B cell (primary cell): Measurements from ENCODE around the gene TIAM2. TPM values are rescaled to one million over a fixed set of nuclear protein-coding genes. Genes with fewer than 3 reads are reported as not detected.

Experiments
- ATAC-seq: fragments of 200-7000 bp; cut with Tn5 transposase; one replicate; pipeline ENCODE4 v1.10.0; 2021; ENCODE audit warnings: low read depth, mild to moderate bottlenecking, moderate number of reproducible peaks, moderate library complexity
- CTCF ChIA-PET: fragments of 350-600 bp; sonication (Branson Sonifier 250); formaldehyde crosslinking; loops from one replicate; lab custom pipeline; 2021; ENCODE audit warnings: antibody characterized with exemption, inconsistent platforms; lab: Charles Lee
- POLR2A ChIA-PET: fragments of 350-600 bp; sonication (Branson Sonifier 250); formaldehyde crosslinking; loops from one replicate; lab custom pipeline; 2021; ENCODE audit warnings: antibody characterized with exemption; lab: Charles Lee
- DNase-seq: peaks from one replicate; pipeline ENCODE4 v3.0.0; 2013
- H2AFZ ChIP-seq: 2 replicates; pipeline ENCODE4 v1.6.1; 2012; ENCODE audit warnings: mild to moderate bottlenecking, low read depth, low read length; ENCODE audit not compliant: insufficient read depth, poor library complexity, severe bottlenecking
- H3K27ac ChIP-seq, 2 donors: 1 replicate in 1 of 2; 2 replicates in 1 of 2; pipeline ENCODE4 v1.5.1; 2012 to 2013; ENCODE audit warnings: low read length in 2 of 2, mild to moderate bottlenecking in 2 of 2, moderate library complexity in 1 of 2
- H3K27me3 ChIP-seq, 4 experiments: fragments of 200-600 bp in 1 of 4; sonication (generic) in 1 of 4; replicated peaks in 1 of 4; 1 replicate in 2 of 4; 2 replicates in 2 of 4; pipeline versions ENCODE4 v1.6.1 to v1.7.0; 2013 to 2016; ENCODE audit warnings: low read length in 3 of 4, mild to moderate bottlenecking in 2 of 4, mixed read lengths in 1 of 4, moderate library complexity in 1 of 4; ENCODE audit not compliant: insufficient read depth in 4 of 4, control insufficient read depth in 3 of 4; ENCODE audit errors: control extremely low read depth in 1 of 4
- H3K36me3 ChIP-seq, 2 experiments: replicated peaks in 1 of 2; 1 replicate in 1 of 2; 2 replicates in 1 of 2; pipeline versions ENCODE4 v1.6.1 to v1.7.1; 2013; ENCODE audit warnings: low read length in 1 of 2; ENCODE audit not compliant: insufficient read depth in 2 of 2, control insufficient read depth in 1 of 2; ENCODE audit errors: control extremely low read depth in 1 of 2, extremely low read depth in 1 of 2
- H3K4me1 ChIP-seq, 2 donors: fragments of 200-600 bp in 1 of 2; sonication (generic) in 1 of 2; 1 replicate in 1 of 2; 2 replicates in 1 of 2; pipeline versions ENCODE4 v1.5.1 to v1.6.1; 2013 to 2017; ENCODE audit warnings: low read length in 2 of 2; ENCODE audit not compliant: control insufficient read depth in 2 of 2, insufficient read depth in 2 of 2
- H3K4me2 ChIP-seq: replicated peaks from 2 replicates; pipeline ENCODE3; 2012; ENCODE audit warnings: mild to moderate bottlenecking, low read depth, low read length; ENCODE audit not compliant: poor library complexity, severe bottlenecking
- H3K4me3 ChIP-seq, 5 experiments: fragments of 200-600 bp in 1 of 5; sonication (generic) in 1 of 5; 1 replicate in 3 of 5; 2 replicates in 2 of 5; pipeline versions ENCODE4 v1.5.1 to v1.7.0; 2011 to 2016; ENCODE audit warnings: low read length in 4 of 5, mild to moderate bottlenecking in 4 of 5, low read depth in 2 of 5, control low read depth in 1 of 5, moderate library complexity in 1 of 5; ENCODE audit not compliant: insufficient read depth in 1 of 5; ENCODE audit errors: control extremely low read depth in 1 of 5, extremely low read depth in 1 of 5
- H3K79me2 ChIP-seq: fragments of 200-600 bp; sonication (generic); one replicate; pipeline ENCODE4 v1.6.0; 2016; ENCODE audit warnings: low read length; ENCODE audit not compliant: control insufficient read depth, insufficient read depth
- H3K9ac ChIP-seq: fragments of 200-600 bp; sonication (generic); 2 replicates; pipeline ENCODE4 v1.6.1; 2017; ENCODE audit warnings: mild to moderate bottlenecking, low read length, moderate library complexity
- H3K9me3 ChIP-seq, 3 donors: one replicate each; pipeline versions ENCODE4 v1.6.1 to v1.7.1; 2013; ENCODE audit warnings: low read length in 2 of 3; ENCODE audit not compliant: control insufficient read depth in 2 of 3, insufficient read depth in 1 of 3; ENCODE audit errors: control extremely low read depth in 1 of 3
- H4K20me1 ChIP-seq: 2 replicates; pipeline ENCODE4 v1.6.0; 2012; ENCODE audit warnings: mild to moderate bottlenecking, low read length; ENCODE audit not compliant: insufficient read depth, control insufficient read depth, poor library complexity, severe bottlenecking
- H3K27ac Mint-ChIP-seq: one replicate; pipeline ENCODE4 v1.8.0; 2021; ENCODE audit warnings: mixed read lengths
- H3K27me3 Mint-ChIP-seq: one replicate; pipeline ENCODE4 v1.8.0; 2021; ENCODE audit warnings: mixed read lengths
- H3K4me1 Mint-ChIP-seq: one replicate; pipeline ENCODE4 v1.8.0; 2021; ENCODE audit warnings: mixed read lengths
- H3K4me3 Mint-ChIP-seq: one replicate; pipeline ENCODE4 v1.8.0; 2021; ENCODE audit warnings: mixed read lengths
- H3K9me3 Mint-ChIP-seq: one replicate; pipeline ENCODE4 v1.8.0; 2022; ENCODE audit warnings: mixed read lengths; ENCODE audit not compliant: insufficient read depth
- CTCF ChIP-seq: fragments of 200-600 bp; IDR thresholded peaks from one replicate; pipeline ENCODE4 v1.8.0; 2022; ENCODE audit warnings: antibody characterized with exemption, mild to moderate bottlenecking
- EZH2 ChIP-seq: IDR thresholded peaks from 2 replicates; pipeline ENCODE4 v1.6.1; 2012; ENCODE audit warnings: borderline replicate concordance, low read depth, mild to moderate bottlenecking, moderate library complexity, low read length; ENCODE audit not compliant: insufficient read depth, poor library complexity, severe bottlenecking
- WGBS: methylation state at CpG from one replicate; pipeline ENCODE4 v1.1.5; 2013; ENCODE audit warnings: missing lambda C conversion rate; ENCODE audit not compliant: insufficient coverage; 5-methylcytosine and 5-hydroxymethylcytosine counted together
- intact Hi-C: fragments of 100-400 bp; cut with micrococcal nuclease; formaldehyde crosslinking; loops from one replicate; pipeline ENCODE4 v1.10.0; 2022
- polyA plus RNA-seq: library from polyadenylated mRNA; depleted of rRNA; stranded (reverse); fragments of >200 nt; gene quantifications from 2 replicates; pipeline ENCODE4 v1.2.3, GENCODE V29; 2012
- total RNA-seq, 2 donors: library from RNA; stranded (reverse); fragments of 120-200 nt in 1 of 2; gene quantifications; 1 replicate in 1 of 2; 2 replicates in 1 of 2; pipeline versions ENCODE4 v1.2.3 to v1.2.4, GENCODE V29; 2013 to 2022

Gene TIAM2
- total and polyA plus RNA-seq, 2 donors (not counting 1 experiment from before 2014, with no cell fraction given) = 13.1 to 18.8 TPM

- ChIA-PET POLR2A (no interaction called here), CTCF (no interaction called here)
- Histone ChIP-seq H3K36me3 (peaks cover 0 to 39% of the 10 kb centered on the region in 2 experiments), H3K27me3 (no peaks in the 10 kb centered on the region), H3K4me3 (no peak overlapping the region), H3K27ac (no peak overlapping the region), H3K9ac (no peak overlapping the region), H3K4me2 (no peak overlapping the region), H3K79me2 (no peaks in the 10 kb centered on the region), H4K20me1 (no peaks in the 10 kb centered on the region), H3K9me3 (no peaks in the 10 kb centered on the region), H2AFZ (no peak overlapping the region), H3K4me1 (no peaks in the 10 kb centered on the region)
- Mint-ChIP-seq H3K4me3 (no peak overlapping the region), H3K27ac (no peak overlapping the region), H3K27me3 (no peaks in the 10 kb centered on the region), H3K9me3 (no peaks in the 10 kb centered on the region), H3K4me1 (no peaks in the 10 kb centered on the region)
- intact Hi-C loops = no loop called here
- no peak for TF ChIP-seq EZH2
- TF ChIP-seq CTCF = no peak
- ATAC-seq (no peak), DNase-seq (no peak)
- WGBS = no CpG with 5 or more reads among the region's 5 CpGs
Measured at GRCh38 chr6:155290491-155290890, 295.4 kb downstream of the TIAM2 start.

GRCh38 chr6:155291291-155291690, 296.2 kb downstream of the TIAM2 start:
- intact Hi-C loops = no loop called here
- H3K27me3 Mint-ChIP-seq = no peaks in the 10 kb centered on the region
- TF ChIP-seq EZH2 = no peak
- TF ChIP-seq CTCF = no peak
- H3K9me3 Mint-ChIP-seq = no peaks in the 10 kb centered on the region
- ATAC-seq (no peak), DNase-seq (no peak)
- H3K4me2 ChIP-seq = no peak overlapping the region
- H4K20me1 ChIP-seq = no peaks in the 10 kb centered on the region
- no peaks in the 10 kb centered on the region for H3K4me1 Mint-ChIP-seq
- no peak overlapping the region for H3K27ac ChIP-seq
- POLR2A ChIA-PET = no interaction called here
- no peak overlapping the region for H3K4me3 Mint-ChIP-seq
- H3K4me3 ChIP-seq = no peak overlapping the region
- H3K4me1 ChIP-seq = no peaks in the 10 kb centered on the region
- no peak overlapping the region for H2AFZ ChIP-seq
- no peaks in the 10 kb centered on the region for H3K27me3 ChIP-seq
- H3K79me2 ChIP-seq = no peaks in the 10 kb centered on the region
- CTCF ChIA-PET = no interaction called here
- no peaks in the 10 kb centered on the region for H3K9me3 ChIP-seq
- WGBS = 92% methylated on average over 2 of the region's 3 CpGs
- no peak overlapping the region for H3K9ac ChIP-seq
- peaks cover 0 to 45% of the 10 kb centered on the region in 2 experiments for H3K36me3 ChIP-seq
- no peak overlapping the region for H3K27ac Mint-ChIP-seq
